HG03520 (cell line): ENCODE measurements around the gene ADPRHL1.
A peak's percentile ranks its signal among the peaks of the same experiment; 100 is the strongest.

Experiments used
- ATAC-seq: cut with Tn5 transposase; IDR thresholded peaks from one replicate; pipeline ENCODE4 v1.9.1; 2021; ENCODE audit warnings: mild to moderate bottlenecking, moderate library complexity; ENCODE audit not compliant: unreplicated experiment

The ADPRHL1 gene

GRCh38 chr13:113452942-113453901 is at the start of gene ADPRHL1:
Gene ADPRHL1, minus strand, starts transcription at chr13:113453488. Its CDS starts 51 bp downstream, at chr13:113453437.
- ATAC-seq: no peak

DNA sequence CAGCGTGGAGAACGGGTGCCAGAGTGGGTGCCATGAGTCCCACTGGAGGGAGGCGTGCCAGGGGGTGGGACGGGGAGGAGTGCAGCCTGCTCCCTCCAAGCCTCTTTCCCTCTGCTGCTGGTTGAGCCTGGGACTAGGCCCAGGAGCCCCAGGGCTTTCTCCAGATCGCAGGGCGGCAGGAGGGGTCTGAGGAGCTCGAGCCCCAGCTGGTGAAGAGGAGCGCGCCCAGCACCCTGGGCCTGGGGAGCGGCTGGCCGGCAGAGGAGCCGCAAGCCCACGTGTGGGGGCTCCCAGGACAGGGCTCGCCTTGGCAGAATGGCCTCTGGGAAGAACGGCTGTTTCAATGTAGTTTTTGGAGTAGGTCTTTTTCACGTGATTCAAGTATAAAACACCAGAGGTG is 49.4 kb upstream of the ADPRHL1 start:
- no peak for ATAC-seq

DNA sequence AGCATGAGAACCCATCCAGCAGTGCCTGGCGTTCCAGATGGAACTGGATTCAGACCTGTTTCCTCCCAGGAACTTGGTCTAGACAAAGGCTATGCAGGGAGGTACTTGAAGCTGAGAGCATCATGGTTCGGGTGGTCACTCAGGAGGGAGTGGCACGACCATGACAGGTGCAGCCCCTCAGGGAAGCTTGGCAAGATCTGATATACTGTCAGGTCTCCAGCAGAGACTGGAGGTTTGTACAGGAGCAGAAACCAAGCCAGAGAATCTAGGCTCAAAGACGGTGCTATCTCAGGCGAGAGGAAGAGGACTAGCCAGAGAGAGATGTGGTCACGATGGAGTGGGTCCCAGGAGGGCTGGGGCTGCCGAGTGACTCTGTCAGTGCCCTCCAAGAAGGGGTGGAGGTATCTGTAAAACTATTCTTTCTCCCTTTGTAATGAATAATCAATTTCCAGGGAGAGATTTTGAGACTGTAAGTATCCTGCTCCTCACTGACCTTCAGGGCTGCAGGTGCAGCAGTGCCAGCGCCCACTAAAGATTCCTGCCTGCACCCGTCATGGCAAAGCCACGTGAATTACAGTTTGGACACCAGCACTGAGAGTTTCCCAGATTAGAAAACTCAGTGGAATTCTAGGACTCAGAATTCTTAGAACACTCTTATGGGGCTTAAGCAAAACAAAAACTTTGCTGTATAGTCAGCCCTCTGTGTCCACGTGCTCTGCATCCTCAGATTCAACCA is 47.4 kb upstream of the ADPRHL1 start:
- no peak for ATAC-seq

DNA sequence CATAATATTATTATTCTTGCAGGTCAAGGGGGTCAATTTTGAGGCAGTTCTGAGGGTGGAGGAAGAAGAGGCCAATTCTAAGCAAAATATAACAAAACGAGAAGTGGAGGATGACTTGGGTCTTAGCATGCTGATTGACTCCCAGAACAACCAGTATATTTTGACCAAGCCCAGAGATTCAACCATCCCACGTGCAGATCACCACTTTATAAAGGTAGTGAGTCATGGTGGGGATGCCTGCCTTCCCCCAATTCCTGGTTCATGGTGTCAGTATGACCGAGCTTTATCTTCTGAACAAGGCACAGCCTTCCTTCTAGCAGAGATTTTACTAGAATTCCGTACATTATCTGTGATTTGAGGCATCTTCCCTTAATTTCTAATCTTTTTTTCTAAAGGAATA is 46.6 kb upstream of the ADPRHL1 start:
- ATAC-seq: no peak

DNA sequence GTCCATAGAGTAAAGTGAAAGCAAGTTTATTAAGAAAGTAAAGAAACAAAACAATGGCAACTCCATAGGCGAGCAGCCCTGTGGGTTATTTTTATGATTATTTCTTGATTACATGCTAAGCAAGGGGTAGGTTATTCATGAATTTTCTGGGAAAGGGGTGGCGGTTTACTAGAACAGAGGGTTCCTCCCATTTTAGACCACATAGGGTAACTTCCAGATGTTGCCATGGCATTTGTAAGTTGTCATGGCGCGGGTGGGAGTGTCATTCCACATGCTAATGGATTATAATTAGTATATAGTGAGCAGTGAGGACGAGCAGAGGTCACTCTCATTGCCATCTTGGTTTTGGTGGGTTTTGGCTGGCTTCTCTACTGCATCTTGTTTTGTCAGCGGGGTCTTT is 45.6 kb upstream of the ADPRHL1 start:
- ATAC-seq: no peak

DNA sequence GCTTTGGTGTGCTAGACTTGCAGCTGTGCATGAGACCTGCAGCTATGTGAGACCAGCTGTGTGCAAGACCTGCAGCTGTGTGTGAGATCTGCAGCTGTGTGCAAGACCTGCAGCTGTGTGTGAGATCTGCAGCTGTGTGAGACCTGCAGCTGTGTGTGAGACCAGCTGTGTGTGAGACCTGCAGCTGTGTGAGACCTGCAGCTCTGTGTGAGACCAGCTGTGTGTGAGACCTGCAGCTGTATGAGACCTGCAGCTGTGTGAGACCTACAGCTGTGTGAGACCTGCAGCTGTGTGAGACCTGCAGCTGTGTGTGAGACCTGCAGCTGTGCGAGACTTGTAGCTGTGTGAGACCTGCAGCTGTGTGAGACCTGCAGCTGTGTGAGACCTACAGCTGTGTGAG is 43.9 kb upstream of the ADPRHL1 start:
- no peak for ATAC-seq

- no peak for ATAC-seq
These were observed 42.4 kb upstream of the ADPRHL1 start for GRCh38 chr13:113495494-113496210.

DNA sequence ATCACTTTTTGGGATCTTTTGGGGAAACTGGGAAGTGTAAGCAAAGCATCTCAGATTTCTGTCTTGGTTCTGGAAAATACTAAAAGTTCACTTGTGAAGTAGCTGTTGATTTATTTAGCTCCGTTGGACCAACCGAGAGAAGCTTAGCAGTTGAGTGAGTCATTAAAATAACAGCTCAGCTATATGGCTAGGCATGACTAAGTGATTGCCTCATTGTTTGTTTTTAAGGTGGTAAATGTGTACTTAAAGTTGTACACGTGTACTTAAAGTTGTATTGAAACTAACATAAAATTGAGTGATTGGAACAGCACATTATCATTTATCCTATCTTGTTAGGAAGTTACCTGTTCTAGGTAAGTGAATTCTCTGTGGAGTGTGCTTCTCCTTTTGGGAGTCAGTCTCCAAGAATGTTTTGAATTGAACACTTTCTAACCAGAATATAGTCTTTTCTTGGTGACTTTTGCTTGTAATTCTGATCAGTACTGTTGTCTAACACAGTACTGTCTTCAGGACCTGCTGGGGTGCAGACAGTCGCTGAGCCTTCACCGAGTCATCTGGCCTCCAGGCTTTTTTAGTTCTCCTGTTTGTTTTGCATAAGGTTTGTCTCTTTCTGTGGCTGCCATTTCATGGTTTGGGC is 40.1 kb upstream of the ADPRHL1 start:
- ATAC-seq: no peak

DNA sequence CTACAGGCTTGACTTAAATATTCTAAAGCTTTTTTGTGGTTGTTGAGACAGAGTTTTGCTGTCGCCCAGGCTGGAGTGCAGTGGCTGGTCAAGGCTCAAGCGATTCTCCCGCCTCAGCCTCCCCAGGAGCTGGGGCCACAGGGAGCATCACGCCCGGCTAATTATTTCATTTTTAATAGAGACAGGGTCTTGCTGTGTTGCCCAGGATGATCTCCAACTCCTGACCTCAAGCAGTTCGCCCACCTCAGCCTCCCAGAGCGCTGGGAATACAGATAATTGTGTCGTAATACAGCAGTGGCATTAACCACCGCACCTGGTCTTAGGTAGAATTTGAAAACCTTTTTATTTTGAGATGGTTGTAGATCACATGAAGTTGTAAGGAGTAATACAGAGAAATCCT is 38.7 kb upstream of the ADPRHL1 start:
- no peak for ATAC-seq

DNA sequence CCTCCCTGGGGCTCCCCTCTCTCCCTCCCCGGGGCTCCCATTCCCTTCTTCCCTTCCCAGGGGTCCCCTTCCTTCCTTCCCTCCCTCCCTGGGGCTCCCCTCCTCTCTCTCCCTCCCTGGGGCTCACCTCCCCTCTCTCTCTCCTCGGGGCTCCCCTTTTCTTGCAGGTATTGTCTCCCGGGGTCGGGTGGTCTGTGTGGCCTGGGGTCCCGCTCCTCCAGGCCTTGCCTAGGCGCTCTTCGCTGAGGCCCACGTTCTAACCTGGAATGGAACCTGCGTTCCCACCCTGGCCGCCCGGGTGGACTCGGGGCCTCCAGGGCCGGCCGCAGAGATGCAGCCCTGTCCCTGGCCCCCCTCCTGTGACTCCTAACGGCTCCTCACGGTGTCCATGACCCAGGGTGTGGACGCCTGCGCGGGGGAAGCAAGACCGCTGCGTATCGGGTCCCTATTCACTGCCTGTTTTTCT is 38.2 kb upstream of the ADPRHL1 start:
- ATAC-seq: no peak

DNA sequence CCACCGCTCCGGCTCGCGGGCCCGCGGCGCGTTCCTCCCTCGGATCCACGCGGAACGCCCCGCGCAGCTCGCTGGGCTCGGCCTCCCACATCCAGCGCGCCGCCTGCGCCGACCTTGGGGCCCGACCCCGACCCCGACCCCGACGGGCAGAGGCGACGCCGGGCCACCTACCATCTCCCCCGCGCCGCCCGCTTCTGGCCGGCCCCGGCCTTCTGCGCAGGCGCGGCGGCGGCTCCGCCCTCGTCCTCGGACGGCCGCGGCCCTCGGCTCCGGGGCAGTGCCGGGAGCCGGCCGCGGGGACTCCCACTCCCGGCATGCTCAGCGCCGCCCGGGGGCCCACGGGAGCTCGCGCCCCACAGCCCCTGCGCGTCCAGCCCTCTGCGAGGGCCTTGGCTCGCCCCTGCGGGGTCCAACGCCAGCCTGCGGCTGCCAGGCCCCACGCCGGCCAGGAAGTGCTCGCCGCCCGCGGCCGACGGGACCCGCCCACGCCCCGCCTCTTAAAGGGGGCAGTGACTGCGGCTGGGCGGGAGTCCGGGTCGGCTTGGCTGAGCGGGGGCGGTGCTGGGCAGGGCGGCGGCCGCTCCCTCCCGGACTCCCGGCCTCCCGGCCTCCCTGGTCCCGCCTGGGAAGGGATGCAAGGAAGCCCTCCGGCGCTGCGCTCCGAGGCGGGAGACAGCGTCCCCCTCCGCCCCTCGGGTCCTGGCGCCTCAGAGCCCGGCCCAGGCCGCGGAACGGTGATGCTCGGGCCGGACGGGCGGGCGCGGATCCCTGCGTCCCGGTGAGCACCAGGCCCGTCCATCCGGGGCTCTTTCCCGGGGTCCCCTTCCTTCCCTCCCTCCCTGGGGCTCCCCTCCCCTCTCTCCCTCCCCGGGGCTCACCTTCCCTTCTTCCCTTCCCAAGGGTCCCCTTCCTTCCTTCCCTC is 37.5 kb upstream of the ADPRHL1 start, which contains the start of gene DCUN1D2:
Gene DCUN1D2, minus strand, starts transcription at position 216 of the 922 bp plus-strand sequence. Its CDS starts 42 bp downstream, at position 174.
- peak; percentile 67 for ATAC-seq

GRCh38 chr13:113489549-113490495 is 36.5 kb upstream of the ADPRHL1 start:
- ATAC-seq: peak; percentile 9

DNA sequence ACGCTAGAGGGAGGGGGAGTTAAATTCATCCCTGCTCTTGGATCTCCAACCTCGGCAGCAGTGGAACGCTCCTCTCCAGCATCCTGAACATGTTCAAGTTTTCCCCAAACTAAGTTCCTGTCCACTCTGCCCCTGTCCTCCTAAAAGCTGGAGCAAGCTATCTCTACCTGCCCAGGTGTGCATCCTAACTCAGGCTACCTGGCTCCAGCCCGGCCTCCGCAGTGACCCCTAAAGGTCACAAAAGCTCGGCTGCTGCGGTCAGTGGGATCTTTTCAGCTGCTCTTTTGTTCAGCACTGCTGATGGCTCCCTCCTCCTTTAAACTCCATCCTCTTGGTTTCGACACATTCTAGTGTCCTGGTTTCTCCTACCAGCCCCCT is 35.9 kb upstream of the ADPRHL1 start:
- no peak for ATAC-seq

GRCh38 chr13:113488283-113488682 is 35.0 kb upstream of the ADPRHL1 start:
- no peak for ATAC-seq

GRCh38 chr13:113486698-113487097 is 33.4 kb upstream of the ADPRHL1 start:
- no peak for ATAC-seq

GRCh38 chr13:113485545-113485944 is 32.3 kb upstream of the ADPRHL1 start:
- no peak for ATAC-seq

GRCh38 chr13:113483504-113484293 is 30.4 kb upstream of the ADPRHL1 start:
- ATAC-seq: no peak

- no peak for ATAC-seq
These were observed 29.8 kb upstream of the ADPRHL1 start for GRCh38 chr13:113483081-113483480.
